ENCODE measurements around the gene RETREG3. TPM values are rescaled to one million over a fixed set of nuclear protein-coding genes. Genes with fewer than 3 reads are reported as not detected.

Gene RETREG3
- total and polyA plus RNA-seq, 4 donors = 16.1 to 62.7 (median 44.5) TPM

- Histone ChIP-seq H3K27me3 (ENCODE audit: control insufficient read depth in 3 of 3, insufficient read depth in 3 of 3, low read length in 2 of 3) (no peaks in the 10 kb centered on the region), H3K4me3 (no peak overlapping the region), H3K4me1 (ENCODE audit: control insufficient read depth in 5 of 5, insufficient read depth in 5 of 5, low read length in 5 of 5) (peaks cover 0 to 23% (median 11%) of the 10 kb centered on the region in 5 donors), H3K9me3 (ENCODE audit: control insufficient read depth in 4 of 4, insufficient read depth in 3 of 4, low read length in 3 of 4) (no peaks in the 10 kb centered on the region), H3K36me3 (ENCODE audit: control insufficient read depth in 4 of 4, insufficient read depth in 4 of 4, low read length in 4 of 4) (peaks cover 22 to 45% (median 34%) of the 10 kb centered on the region in 4 donors), H3K27ac (ENCODE audit: low read depth in 1 of 2, low read length in 1 of 2) (no peak overlapping the region), H3K9ac (ENCODE audit: insufficient read depth in 1 of 2, low read length in 2 of 2) (no peak overlapping the region)
- no peak for ATAC-seq (ENCODE audit: insufficient read depth, low FRiP score)
- TF ChIP-seq CTCF (IDR thresholded peaks at IDR 0.05; ENCODE audit: control extremely low read depth, extremely low read depth) = no peak
- WGBS, 2 donors = 60 to 66% methylated on average over 2 of the region's 2 CpGs
- no peak for DNase-seq
These were observed 29.2 kb downstream of the RETREG3 start for GRCh38 chr17:42579794-42580551.

GRCh38 chr17:42578282-42578869 is 30.8 kb downstream of the RETREG3 start:
- 0% methylated on average over 20 of the region's 20 CpGs for WGBS, 2 donors

GRCh38 chr17:42577532-42578281 is 31.5 kb downstream of the RETREG3 start, which contains the start of gene PSMC3IP:
TSS of gene PSMC3IP (minus strand) at chr17:42577729. CDS start at chr17:42577686, 43 bp downstream.
- H3K9me3 ChIP-seq (ENCODE audit: control insufficient read depth in 4 of 4, insufficient read depth in 3 of 4, low read length in 3 of 4) = no peaks in the 10 kb centered on the region
- no peaks in the 10 kb centered on the region for H3K27me3 ChIP-seq (ENCODE audit: control insufficient read depth in 3 of 3, insufficient read depth in 3 of 3, low read length in 2 of 3)
- peak within 1 kb of the TSS; percentile 65 for H3K4me3 ChIP-seq
- 0% methylated on average over 50 to 52 of the region's 52 CpGs for WGBS, 2 donors
- TF ChIP-seq CTCF (IDR thresholded peaks at IDR 0.05; ENCODE audit: control extremely low read depth, extremely low read depth) = no peak
- peak within 1 kb of the TSS; percentile 85 to 89 for H3K27ac ChIP-seq (ENCODE audit: low read depth in 1 of 2, low read length in 1 of 2)
- ATAC-seq (ENCODE audit: insufficient read depth, low FRiP score) = peak; percentile 94
- peak within 1 kb of the TSS; percentile 16 to 53 for H3K9ac ChIP-seq (ENCODE audit: insufficient read depth in 1 of 2, low read length in 2 of 2)
- peaks cover 25 to 42% (median 33%) of the 10 kb centered on the region in 4 donors for H3K36me3 ChIP-seq (ENCODE audit: control insufficient read depth in 4 of 4, insufficient read depth in 4 of 4, low read length in 4 of 4)
- DNase-seq = peak; percentile 95 to 97 (median 96)
- H3K4me1 ChIP-seq (ENCODE audit: control insufficient read depth in 5 of 5, insufficient read depth in 5 of 5, low read length in 5 of 5) = peaks cover 0 to 23% (median 11%) of the 10 kb centered on the region in 5 donors

More at GRCh38 chr17:42578282-42578869, 30.8 kb downstream of the RETREG3 start:
- Histone ChIP-seq H3K27ac (ENCODE audit: low read depth in 1 of 2, low read length in 1 of 2) (peak overlapping the region; percentile 85 to 89), H3K9me3 (ENCODE audit: control insufficient read depth in 4 of 4, insufficient read depth in 3 of 4, low read length in 3 of 4) (no peaks in the 10 kb centered on the region), H3K4me3 (peak overlapping the region; percentile 65), H3K27me3 (ENCODE audit: control insufficient read depth in 3 of 3, insufficient read depth in 3 of 3, low read length in 2 of 3) (no peaks in the 10 kb centered on the region), H3K9ac (ENCODE audit: insufficient read depth in 1 of 2, low read length in 2 of 2) (peak overlapping the region; percentile 16 to 30), H3K36me3 (ENCODE audit: control insufficient read depth in 4 of 4, insufficient read depth in 4 of 4, low read length in 4 of 4) (peaks cover 25 to 42% (median 31%) of the 10 kb centered on the region in 4 donors), H3K4me1 (ENCODE audit: control insufficient read depth in 5 of 5, insufficient read depth in 5 of 5, low read length in 5 of 5) (peaks cover 0 to 23% (median 11%) of the 10 kb centered on the region in 5 donors)
- peak; percentile 70 for ATAC-seq (ENCODE audit: insufficient read depth, low FRiP score)
- DNase-seq = peak; percentile 84 to 86 (median 86)
- peak; percentile 51 for TF ChIP-seq CTCF (IDR thresholded peaks at IDR 0.05; ENCODE audit: control extremely low read depth, extremely low read depth)
